C4-2B (cell line): Measurements from ENCODE around the gene BCL2L1.

ENCODE experiments used
- ZFX ChIP-seq: fragments of 450-650 bp; IDR thresholded peaks from 2 replicates; pipeline ENCODE4 v1.6.1; 2017
- TF ChIP-seq, protein P1 (sequence below): fragments of 450-650 bp; conservative IDR thresholded peaks from 2 replicates; pipeline ENCODE4 v1.5.1; 2017; ENCODE audit warnings: mild to moderate bottlenecking

DNA sequence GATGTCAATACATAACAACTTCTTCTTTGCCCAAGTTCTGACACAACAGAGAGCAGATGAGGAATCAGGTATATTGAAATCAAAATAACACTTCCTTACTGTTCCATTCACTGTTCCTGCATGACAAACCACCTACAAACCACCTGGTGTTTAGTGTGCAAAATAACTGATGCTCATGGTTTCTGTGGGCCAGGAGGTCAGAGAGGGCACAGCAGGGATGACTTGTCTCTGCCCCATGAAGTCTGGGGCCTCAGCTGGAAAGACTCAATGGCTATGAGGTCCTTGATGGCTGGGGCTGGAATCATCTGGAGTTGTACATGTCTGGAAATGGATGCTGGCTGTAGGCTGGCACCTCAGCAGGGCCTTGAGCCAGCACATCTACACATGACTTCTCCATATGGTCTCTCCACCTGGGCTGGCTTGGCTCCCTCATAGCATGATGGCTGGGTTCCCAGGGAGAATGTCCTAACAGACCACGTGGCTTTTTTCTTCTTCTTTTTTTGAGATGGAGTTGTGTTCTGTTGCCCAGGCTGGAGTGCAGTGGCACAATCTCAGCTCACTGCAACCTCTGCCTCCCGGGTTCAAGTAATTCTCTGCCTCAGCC is 92.4 kb downstream of the BCL2L1 start:
- TF ChIP-seq, protein P1, sequence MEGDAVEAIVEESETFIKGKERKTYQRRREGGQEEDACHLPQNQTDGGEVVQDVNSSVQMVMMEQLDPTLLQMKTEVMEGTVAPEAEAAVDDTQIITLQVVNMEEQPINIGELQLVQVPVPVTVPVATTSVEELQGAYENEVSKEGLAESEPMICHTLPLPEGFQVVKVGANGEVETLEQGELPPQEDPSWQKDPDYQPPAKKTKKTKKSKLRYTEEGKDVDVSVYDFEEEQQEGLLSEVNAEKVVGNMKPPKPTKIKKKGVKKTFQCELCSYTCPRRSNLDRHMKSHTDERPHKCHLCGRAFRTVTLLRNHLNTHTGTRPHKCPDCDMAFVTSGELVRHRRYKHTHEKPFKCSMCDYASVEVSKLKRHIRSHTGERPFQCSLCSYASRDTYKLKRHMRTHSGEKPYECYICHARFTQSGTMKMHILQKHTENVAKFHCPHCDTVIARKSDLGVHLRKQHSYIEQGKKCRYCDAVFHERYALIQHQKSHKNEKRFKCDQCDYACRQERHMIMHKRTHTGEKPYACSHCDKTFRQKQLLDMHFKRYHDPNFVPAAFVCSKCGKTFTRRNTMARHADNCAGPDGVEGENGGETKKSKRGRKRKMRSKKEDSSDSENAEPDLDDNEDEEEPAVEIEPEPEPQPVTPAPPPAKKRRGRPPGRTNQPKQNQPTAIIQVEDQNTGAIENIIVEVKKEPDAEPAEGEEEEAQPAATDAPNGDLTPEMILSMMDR: no peak
- TF ChIP-seq ZFX: no peak
